Measurements from ENCODE around the gene CDH4. TPM values are rescaled to one million over a fixed set of nuclear protein-coding genes. Genes with fewer than 3 reads are reported as not detected.

CDH4 gene
- total and polyA plus RNA-seq, 2 of the 4 experiments (the other 2 are of a cell fraction), result 1.6 to 3.5 TPM

DNA sequence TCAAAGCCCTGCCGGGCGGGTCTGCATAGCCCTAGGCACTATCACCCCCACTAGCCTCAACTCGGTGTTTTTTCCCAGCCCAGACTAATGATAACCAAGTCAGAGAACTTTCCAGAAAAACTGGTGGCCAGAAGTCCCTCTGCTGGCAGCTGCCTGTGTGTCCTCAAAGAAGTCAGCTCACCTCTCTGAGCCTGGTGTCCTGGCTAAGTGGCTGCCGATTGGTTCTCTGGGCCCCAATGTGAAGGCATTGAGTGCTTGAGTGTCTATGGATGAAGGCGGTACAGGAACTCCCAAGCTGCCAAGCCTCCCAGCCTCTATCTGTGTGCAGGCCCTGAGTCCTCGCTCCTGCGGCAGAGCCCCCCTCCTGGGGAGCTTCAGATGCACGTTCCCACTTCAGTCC lies 458.0 kb downstream of the CDH4 start:
- TF ChIP-seq CEBPB (IDR thresholded peaks at IDR 0.05; ENCODE audit: low read depth, low read length) (no peak), MAFK (IDR thresholded peaks at IDR 0.05; ENCODE audit: low read depth, low read length) (no peak), BHLHE40 (IDR thresholded peaks at IDR 0.05; ENCODE audit: low read depth, low read length) (no peak), RFX5 (IDR thresholded peaks at IDR 0.05; ENCODE audit: low read depth, low read length) (no peak), SMC3 (IDR thresholded peaks at IDR 0.05; ENCODE audit: low read depth, low read length) (no peak), POLR2A (IDR thresholded peaks at IDR 0.05; ENCODE audit: low read depth, low read length) (no peak), RCOR1 (IDR thresholded peaks at IDR 0.05; ENCODE audit: insufficient replicate concordance, low read length) (no peak), NFE2L2 (IDR thresholded peaks at IDR 0.05; ENCODE audit: low read depth, low read length) (no peak), FOS (IDR thresholded peaks at IDR 0.05; ENCODE audit: low read depth, low read length) (no peak)
- TF ChIP-seq, protein P1, sequence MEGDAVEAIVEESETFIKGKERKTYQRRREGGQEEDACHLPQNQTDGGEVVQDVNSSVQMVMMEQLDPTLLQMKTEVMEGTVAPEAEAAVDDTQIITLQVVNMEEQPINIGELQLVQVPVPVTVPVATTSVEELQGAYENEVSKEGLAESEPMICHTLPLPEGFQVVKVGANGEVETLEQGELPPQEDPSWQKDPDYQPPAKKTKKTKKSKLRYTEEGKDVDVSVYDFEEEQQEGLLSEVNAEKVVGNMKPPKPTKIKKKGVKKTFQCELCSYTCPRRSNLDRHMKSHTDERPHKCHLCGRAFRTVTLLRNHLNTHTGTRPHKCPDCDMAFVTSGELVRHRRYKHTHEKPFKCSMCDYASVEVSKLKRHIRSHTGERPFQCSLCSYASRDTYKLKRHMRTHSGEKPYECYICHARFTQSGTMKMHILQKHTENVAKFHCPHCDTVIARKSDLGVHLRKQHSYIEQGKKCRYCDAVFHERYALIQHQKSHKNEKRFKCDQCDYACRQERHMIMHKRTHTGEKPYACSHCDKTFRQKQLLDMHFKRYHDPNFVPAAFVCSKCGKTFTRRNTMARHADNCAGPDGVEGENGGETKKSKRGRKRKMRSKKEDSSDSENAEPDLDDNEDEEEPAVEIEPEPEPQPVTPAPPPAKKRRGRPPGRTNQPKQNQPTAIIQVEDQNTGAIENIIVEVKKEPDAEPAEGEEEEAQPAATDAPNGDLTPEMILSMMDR (conservative IDR thresholded peaks at IDR 0.05; ENCODE audit: low read depth, low read length), result no peak
- TF ChIP-seq, protein P2, sequence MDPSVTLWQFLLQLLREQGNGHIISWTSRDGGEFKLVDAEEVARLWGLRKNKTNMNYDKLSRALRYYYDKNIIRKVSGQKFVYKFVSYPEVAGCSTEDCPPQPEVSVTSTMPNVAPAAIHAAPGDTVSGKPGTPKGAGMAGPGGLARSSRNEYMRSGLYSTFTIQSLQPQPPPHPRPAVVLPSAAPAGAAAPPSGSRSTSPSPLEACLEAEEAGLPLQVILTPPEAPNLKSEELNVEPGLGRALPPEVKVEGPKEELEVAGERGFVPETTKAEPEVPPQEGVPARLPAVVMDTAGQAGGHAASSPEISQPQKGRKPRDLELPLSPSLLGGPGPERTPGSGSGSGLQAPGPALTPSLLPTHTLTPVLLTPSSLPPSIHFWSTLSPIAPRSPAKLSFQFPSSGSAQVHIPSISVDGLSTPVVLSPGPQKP (IDR thresholded peaks at IDR 0.05; ENCODE audit: borderline replicate concordance, low read depth, low read length), result no peak
- TF ChIP-seq, protein P3, sequence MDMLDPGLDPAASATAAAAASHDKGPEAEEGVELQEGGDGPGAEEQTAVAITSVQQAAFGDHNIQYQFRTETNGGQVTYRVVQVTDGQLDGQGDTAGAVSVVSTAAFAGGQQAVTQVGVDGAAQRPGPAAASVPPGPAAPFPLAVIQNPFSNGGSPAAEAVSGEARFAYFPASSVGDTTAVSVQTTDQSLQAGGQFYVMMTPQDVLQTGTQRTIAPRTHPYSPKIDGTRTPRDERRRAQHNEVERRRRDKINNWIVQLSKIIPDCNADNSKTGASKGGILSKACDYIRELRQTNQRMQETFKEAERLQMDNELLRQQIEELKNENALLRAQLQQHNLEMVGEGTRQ (IDR thresholded peaks at IDR 0.05; ENCODE audit: low read depth, low read length), result no peak
- H3K4me3 ChIP-seq (ENCODE audit: insufficient read depth, low read depth, low read length), result no peak overlapping the region
- dilution Hi-C loops (cut with HindIII; ENCODE audit: low sequenced_read_pairs, unreplicated experiment), result no loop called here
- H3K4me2 ChIP-seq (ENCODE audit: low read depth, low read length), result no peak overlapping the region
- no peak overlapping the region for H4K5ac ChIP-seq (ENCODE audit: low read depth, low read length)
- WGBS, 2 experiments (ENCODE audit: extremely low coverage in 2 of 2, insufficient read length in 1 of 2), result no CpG with 5 or more reads among the region's 8 CpGs
- H2BK120ac ChIP-seq (ENCODE audit: low read depth, low read length), result no peak overlapping the region
- H3K9me1 ChIP-seq (ENCODE audit: insufficient read depth, low read length), result no peaks in the 10 kb centered on the region
- H4K91ac ChIP-seq (ENCODE audit: insufficient read depth, low read depth, low read length), result no peak overlapping the region
- ATAC-seq (ENCODE audit: low read depth), result no peak
- H3K9me3 ChIP-seq (ENCODE audit: control insufficient read depth, insufficient read depth, low read length), result peaks cover 12% of the 10 kb centered on the region; the same call in 1 of the 2 replicates
- no peak overlapping the region for H3K27ac ChIP-seq (ENCODE audit: insufficient read depth, low read length)
- intact Hi-C loops (cut with micrococcal nuclease), result no loop called here
- no peak overlapping the region for H3K56ac ChIP-seq (ENCODE audit: extremely low read depth, insufficient read depth, low read length)
- H3K79me1 ChIP-seq (ENCODE audit: low read depth in 1 of 2, low read length in 2 of 2), result no peaks in the 10 kb centered on the region
- H2AK9ac ChIP-seq (replicated peaks; ENCODE audit: low read depth, low read length, poor library complexity), result no peak overlapping the region
- no peaks in the 10 kb centered on the region for H3K36me3 ChIP-seq (ENCODE audit: control insufficient read depth, insufficient read depth, low read length)
- ChIA-PET POLR2A (ENCODE audit: unreplicated experiment) (no interaction called here), CTCF (no interaction called here)
- no peaks in the 10 kb centered on the region for H3K4me1 ChIP-seq (ENCODE audit: control insufficient read depth, insufficient read depth, low read length)
- H2BK20ac ChIP-seq (ENCODE audit: low read depth, low read length), result no peak overlapping the region
- no peak overlapping the region for H3K18ac ChIP-seq (ENCODE audit: low read depth, low read length)
- no peak overlapping the region for H3K4ac ChIP-seq (ENCODE audit: low read depth, low read length)
- no peak overlapping the region for H3K9ac ChIP-seq (ENCODE audit: low read depth, low read length)
- H2BK5ac ChIP-seq (ENCODE audit: low read depth, low read length, poor library complexity, severe bottlenecking), result no peak overlapping the region
- BruUV-seq (replicated peaks), result no TSS peak
- H3K14ac ChIP-seq (replicated peaks; ENCODE audit: low read depth, low read length), result no peak overlapping the region
- H2AFZ ChIP-seq (replicated peaks; ENCODE audit: low read length, poor library complexity), result no peak overlapping the region
- H4K8ac ChIP-seq (ENCODE audit: low read depth in 2 of 2, low read length in 2 of 2), result no peak overlapping the region
- no peak overlapping the region for H2BK15ac ChIP-seq (ENCODE audit: low read depth, low read length)
- DNase-seq, result no peak
- H3K23ac ChIP-seq (ENCODE audit: low read depth, low read length), result no peak overlapping the region
- H4K20me1 ChIP-seq (ENCODE audit: insufficient read depth, low read length), result no peaks in the 10 kb centered on the region
- no peaks in the 10 kb centered on the region; the same call in 1 of the 2 replicates for H3K27me3 ChIP-seq (ENCODE audit: control insufficient read depth, insufficient read depth, low read length)
- in situ Hi-C loops (cut with MboI; ENCODE audit: low sequenced_read_pairs), result no loop called here
- no peak overlapping the region for H2AK5ac ChIP-seq (ENCODE audit: low read depth, low read length)

Data from IMR-90 (cell line).